GM12878 (cell line): Measurements from ENCODE around the gene PCSK5. TPM values are rescaled to one million over a fixed set of nuclear protein-coding genes. Genes with fewer than 3 reads are reported as not detected.

ENCODE experiments used
- ATAC-seq: fragments of 200-7000 bp; cut with Tn5 transposase; 3 replicates; pipeline ENCODE4 v1.9.1; 2020; ENCODE audit warnings: mild to moderate bottlenecking, moderate library complexity
- BruUV-seq: library from RNA; stranded (reverse); fragments of 400-500 nt; replicated peaks from 2 replicates; lab custom pipeline; 2021; lab: Mats Ljungman, UMichigan
- CTCF ChIA-PET: fragments of 300-600 bp; sonication (Branson Sonifier 250); formaldehyde crosslinking; extraction: SDS; loops from one replicate; lab custom pipeline; 2021; ENCODE audit warnings: inconsistent platforms; lab: Yijun Ruan, JAX
- POLR2A ChIA-PET: fragments of 350-600 bp; formaldehyde crosslinking; extraction: SDS; loops from one replicate; lab custom pipeline; 2021; ENCODE audit warnings: inconsistent platforms; lab: Charles Lee
- RAD21 ChIA-PET: fragments of 300-600 bp; sonication (Branson Sonifier 250); formaldehyde crosslinking; loops from one replicate; lab custom pipeline; 2023; ENCODE audit warnings: antibody characterized with exemption; ENCODE audit not compliant: unreplicated experiment; lab: Charles Lee
- SMC1A ChIA-PET: fragments of 300-600 bp; sonication (Branson Sonifier 250); formaldehyde crosslinking; loops from one replicate; lab custom pipeline; 2023; ENCODE audit not compliant: unreplicated experiment, uncharacterized antibody; lab: Charles Lee
- DNase-seq: peaks from one replicate; pipeline ENCODE4 v3.0.0-alpha.2; 2011; ENCODE audit warnings: low read depth, low spot score
- FAIRE-seq: peaks from 3 replicates; lab custom pipeline; 2011; peaks lifted over from hg19 to GRCh38; lab: Jason Lieb, UNC
- H2AFZ ChIP-seq: 2 replicates; pipeline ENCODE4 v1.6.0; 2011; ENCODE audit warnings: low read depth, low read length, control low read depth; ENCODE audit not compliant: control insufficient read depth
- H3K27ac ChIP-seq: 2 replicates; pipeline ENCODE4 v1.5.1; 2011; ENCODE audit warnings: control low read depth; ENCODE audit not compliant: control insufficient read depth, insufficient read depth
- H3K27me3 ChIP-seq, 2 experiments: replicated peaks in 1 of 2; 2 replicates each; pipeline versions ENCODE4 v1.6.0 to v1.6.1; 2011; ENCODE audit warnings: low read length in 1 of 2; ENCODE audit not compliant: control insufficient read depth in 2 of 2, insufficient read depth in 2 of 2
- H3K36me3 ChIP-seq, 2 experiments: 2 replicates each; pipeline ENCODE4 v1.5.1; 2011; ENCODE audit warnings: low read length in 1 of 2; ENCODE audit not compliant: control insufficient read depth in 2 of 2, insufficient read depth in 2 of 2
- H3K4me1 ChIP-seq: 2 replicates; pipeline ENCODE4 v1.6.1; 2011; ENCODE audit warnings: mild to moderate bottlenecking, low read length, moderate library complexity, mixed read lengths; ENCODE audit not compliant: control insufficient read depth, insufficient read depth
- H3K4me2 ChIP-seq: 2 replicates; pipeline ENCODE4 v1.6.0; 2011; ENCODE audit warnings: control low read depth; ENCODE audit not compliant: control insufficient read depth, insufficient read depth
- H3K4me3 ChIP-seq: fragments of 200-600 bp; sonication (generic); 2 replicates; pipeline ENCODE4 v1.5.1; 2016
- H3K79me2 ChIP-seq: 2 replicates; pipeline ENCODE4 v1.6.0; 2011; ENCODE audit warnings: low read length; ENCODE audit not compliant: control insufficient read depth, insufficient read depth
- H3K9ac ChIP-seq: 2 replicates; pipeline ENCODE4 v1.8.0; 2011; ENCODE audit warnings: low read length, control low read depth, mixed read lengths; ENCODE audit not compliant: control insufficient read depth, insufficient read depth
- H3K9me3 ChIP-seq: replicated peaks from 3 replicates; pipeline ENCODE4 v1.5.1; 2011; ENCODE audit warnings: mild to moderate bottlenecking, low read length; ENCODE audit not compliant: control insufficient read depth, insufficient read depth
- H4K20me1 ChIP-seq: 2 replicates; pipeline ENCODE4 v1.6.0; 2011; ENCODE audit not compliant: control insufficient read depth, insufficient read depth
- BCLAF1 ChIP-seq: fragments of 450-650 bp; IDR thresholded peaks from 2 replicates; pipeline ENCODE4 v1.6.1; 2017; ENCODE audit warnings: antibody characterized with exemption, mild to moderate bottlenecking, moderate library complexity
- BHLHE40 ChIP-seq, 2 experiments: fragments of 450-650 bp in 1 of 2; IDR thresholded peaks; 2 replicates each; pipeline ENCODE4 v1.6.1; 2011 to 2017; ENCODE audit warnings: low read depth in 2 of 2, borderline replicate concordance in 1 of 2, improper control_type of control experiment in 1 of 2, low read length in 1 of 2, mild to moderate bottlenecking in 1 of 2
- CHD2 ChIP-seq: IDR thresholded peaks from 2 replicates; pipeline ENCODE4 v1.6.1; 2011; ENCODE audit warnings: low read depth, low read length, improper control_type of control experiment, borderline replicate concordance
- CREM ChIP-seq: IDR thresholded peaks from 2 replicates; pipeline ENCODE4 v1.6.1; 2014; ENCODE audit warnings: antibody characterized with exemption, low read depth
- EP300 ChIP-seq, 2 experiments: fragments of 150-350 bp in 1 of 2; IDR thresholded peaks; 2 replicates each; pipeline ENCODE4 v1.6.1; 2011 to 2012; ENCODE audit warnings: low read depth in 2 of 2, low read length in 2 of 2, borderline replicate concordance in 1 of 2, improper control_type of control experiment in 1 of 2, inconsistent platforms in 1 of 2; ENCODE audit not compliant: control insufficient read depth in 1 of 2
- ESRRA ChIP-seq: IDR thresholded peaks from 2 replicates; pipeline ENCODE4 v1.6.1; 2012; ENCODE audit warnings: mild to moderate bottlenecking, low read length, improper control_type of control experiment
- HDAC6 ChIP-seq: fragments of 200-600 bp; sonication (generic); IDR thresholded peaks from one replicate; pipeline ENCODE4 v1.8.0; 2017; ENCODE audit warnings: antibody characterized with exemption; ENCODE audit not compliant: unreplicated experiment
- HSF1 ChIP-seq: fragments of 150-350 bp; IDR thresholded peaks from 2 replicates; pipeline ENCODE4 v1.6.1; 2014; ENCODE audit warnings: mild to moderate bottlenecking, low read depth, low read length
- LARP7 ChIP-seq: fragments of 450-650 bp; IDR thresholded peaks from 2 replicates; pipeline ENCODE4 v1.6.1; 2017; ENCODE audit warnings: mild to moderate bottlenecking
- MEF2B ChIP-seq: fragments of 450-650 bp; IDR thresholded peaks from 2 replicates; pipeline ENCODE4 v1.6.1; 2018; ENCODE audit warnings: mild to moderate bottlenecking, moderate library complexity; ENCODE audit not compliant: partially characterized antibody, poor library complexity, severe bottlenecking
- NBN ChIP-seq: fragments of 450-650 bp; IDR thresholded peaks from 2 replicates; pipeline ENCODE4 v1.6.1; 2016
- NR2C2 ChIP-seq: IDR thresholded peaks from 2 replicates; pipeline ENCODE4 v1.6.1; 2011; ENCODE audit warnings: borderline replicate concordance, low read depth; ENCODE audit not compliant: control insufficient read depth, insufficient read length
- PAX8 ChIP-seq: fragments of 450-650 bp; IDR thresholded peaks from 2 replicates; pipeline ENCODE4 v1.6.1; 2017; ENCODE audit warnings: mild to moderate bottlenecking, moderate library complexity
- POLR2AphosphoS5 ChIP-seq: IDR thresholded peaks from 2 replicates; pipeline ENCODE4 v1.6.1; 2011; ENCODE audit warnings: mild to moderate bottlenecking, low read length, inconsistent platforms
- RELB ChIP-seq: fragments of 450-650 bp; IDR thresholded peaks from 2 replicates; pipeline ENCODE4 v1.6.1; 2017; ENCODE audit warnings: low read depth, mild to moderate bottlenecking, moderate library complexity
- WRNIP1 ChIP-seq: IDR thresholded peaks from 2 replicates; pipeline ENCODE4 v1.6.1; 2011; ENCODE audit warnings: low read depth, low read length, improper control_type of control experiment, borderline replicate concordance
- ZNF217 ChIP-seq: fragments of 450-650 bp; IDR thresholded peaks from 2 replicates; pipeline ENCODE4 v1.6.1; 2017; ENCODE audit warnings: antibody characterized with exemption, mild to moderate bottlenecking
- whole genome bisulfite sequencing: methylation state at CpG from one replicate; pipeline ENCODE4 v1.1.6; 2016; ENCODE audit warnings: low lambda C conversion rate; ENCODE audit not compliant: insufficient replicate concordance, insufficient coverage; ENCODE audit errors: missing lambda C conversion rate; 5-methylcytosine and 5-hydroxymethylcytosine counted together
- in situ Hi-C: fragments of 300-500 bp; cut with MboI; formaldehyde crosslinking; loops from 9 replicates; pipeline ENCODE4 v1.14.3; 2018; ENCODE audit warnings: mixed read lengths
- intact Hi-C: fragments of 100-400 bp; cut with micrococcal nuclease; formaldehyde crosslinking; loops from one replicate; pipeline ENCODE4 v1.14.2; 2022; ENCODE audit not compliant: unreplicated experiment
- polyA plus RNA-seq, 11 experiments: library from polyadenylated mRNA; depleted of rRNA in 4 of 11; unstranded in 6 of 11; stranded (reverse) in 5 of 11; fragments of >200 nt; fragmentation: Nextera tagmentation in 4 of 11; fragmentation: Illumina TruSeq in 1 of 11; extraction: Ambion mirVana in 4 of 11; extraction: Trizol in 1 of 11; gene quantifications; 1 replicate in 1 of 11; 2 replicates in 10 of 11; pipeline versions ENCODE4 v1.2.1 to v1.2.3, GENCODE V29; 2011 to 2016; ENCODE audit warnings: inconsistent platforms in 2 of 11, missing spikeins in 2 of 11, low read depth in 1 of 11
- total RNA-seq, 4 experiments: library from RNA; depleted of rRNA in 3 of 4; stranded (reverse); fragments of >200 nt in 3 of 4; fragmentation: Illumina TruSeq in 1 of 4; extraction: Trizol in 1 of 4; gene quantifications; 2 replicates each; pipeline versions ENCODE4 v1.2.1 to v1.2.3, GENCODE V29; 2013 to 2021

PCSK5 gene
- total and polyA plus RNA-seq, 10 of the 15 experiments (the other 5 are each of a cell fraction or from before 2014, with no cell fraction given), result 0.01 to 0.13 (median 0.04) TPM; not detected in 3

- in situ Hi-C loops (no loop called here), intact Hi-C loops (no loop called here)
- no TSS peak for BruUV-seq
- Histone ChIP-seq H3K79me2 (no peaks in the 10 kb centered on the region), H3K27me3 (peaks cover 0 to 10% of the 10 kb centered on the region in 2 experiments), H3K4me1 (no peaks in the 10 kb centered on the region), H2AFZ (no peak overlapping the region), H4K20me1 (no peaks in the 10 kb centered on the region), H3K27ac (no peak overlapping the region), H3K36me3 (no peaks in the 10 kb centered on the region), H3K4me2 (no peak overlapping the region), H3K4me3 (no peak overlapping the region), H3K9me3 (no peaks in the 10 kb centered on the region), H3K9ac (no peak overlapping the region)
- SMC1A ChIA-PET, result interaction anchor here (0.7 kb wide), 1 partner anchor 16 kb away, joined by 4 read pairs; no protein-coding TSS in a partner anchor
- WGBS, result 14% methylated on average over 3 of the region's 3 CpGs
- CTCF ChIA-PET, result interaction anchor here (1.7 kb wide), 1 partner anchor 29 kb away, joined by 6 read pairs; no protein-coding TSS in a partner anchor
- RAD21 ChIA-PET, result no interaction called here
- POLR2A ChIA-PET, result no interaction called here
- ATAC-seq (no peak), DNase-seq (no peak), FAIRE-seq (no peak)
- TF ChIP-seq ESRRA (no peak), LARP7 (no peak), NBN (no peak), PAX8 (no peak), POLR2AphosphoS5 (no peak), WRNIP1 (no peak), RELB (no peak), BHLHE40 (IDR thresholded peaks at IDR 0.05; ENCODE audit: borderline replicate concordance in 1 of 2, low read depth in 2 of 2, low read length in 1 of 2) (no peak), EP300 (IDR thresholded peaks at IDR 0.05; ENCODE audit: borderline replicate concordance in 1 of 2, control insufficient read depth in 1 of 2, low read depth in 2 of 2, low read length in 2 of 2) (no peak), NR2C2 (no peak), CREM (no peak), HSF1 (no peak), BCLAF1 (no peak), CHD2 (no peak), ZNF217 (no peak), HDAC6 (no peak), MEF2B (no peak)
These were observed 4.6 kb downstream of the PCSK5 start for GRCh38 chr9:75895112-75895511.
